ENCODE data around the gene ATF6B. TPM values are rescaled to one million over a fixed set of nuclear protein-coding genes. Genes with fewer than 3 reads are reported as not detected.
"Not testable (repeated sequence)": the region's sequence is repeated elsewhere in the genome, so short reads cannot be mapped to it uniquely, and the experiment has no call there.

ATF6B gene
- total and polyA plus RNA-seq, 2 of the 8 experiments (the other 6 are each of a cell fraction or from before 2014, with no cell fraction given), result 38.1 to 42.2 TPM

DNA sequence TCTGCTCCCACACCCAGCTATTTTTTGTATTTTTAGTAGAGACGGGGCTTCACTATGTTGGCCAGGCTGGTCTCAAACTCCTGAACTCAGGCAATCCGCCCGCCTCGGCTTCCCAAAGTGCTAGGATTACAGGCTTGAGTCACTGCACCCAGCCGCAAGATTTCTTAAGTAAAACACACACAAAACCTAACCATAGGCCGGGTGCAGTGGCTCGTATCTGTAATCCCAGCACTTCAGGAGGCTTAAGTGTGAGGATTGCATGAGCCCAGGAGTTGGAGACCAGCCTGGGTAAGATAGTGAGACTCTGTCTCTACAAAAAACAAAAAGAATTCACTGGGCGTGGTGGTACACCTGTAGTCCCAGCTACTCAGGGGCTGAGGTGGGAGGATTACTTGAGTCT is 27.8 kb downstream of the ATF6B start:
- not testable (repeated sequence) for H4K20me1 ChIP-seq (replicated peaks in 1 of 2; ENCODE audit: control insufficient read depth in 1 of 2, insufficient read depth in 2 of 2, low read length in 2 of 2); H3K9ac ChIP-seq (replicated peaks in 1 of 4; ENCODE audit: extremely low read depth in 1 of 4, low read depth in 3 of 4, low read length in 3 of 4); H3K56ac ChIP-seq (replicated peaks; ENCODE audit: insufficient read length, low read depth, low read length); H3K79me1 ChIP-seq (ENCODE audit: low read depth, low read length); H3K27me3 ChIP-seq (replicated peaks in 1 of 4; ENCODE audit: control insufficient read depth in 3 of 4, extremely low read depth in 1 of 4, insufficient read depth in 3 of 4, low read length in 3 of 4); H3K23ac ChIP-seq (ENCODE audit: insufficient read length); DNase-seq (ENCODE audit: low read depth in 1 of 2, low spot score in 2 of 2); H2BK20ac ChIP-seq (ENCODE audit: low read length); H3K4me1 ChIP-seq (replicated peaks in 1 of 4; ENCODE audit: control insufficient read depth in 3 of 4, insufficient read depth in 4 of 4, low read length in 3 of 4); H3K4ac ChIP-seq (replicated peaks; ENCODE audit: insufficient read length, low read depth, low read length); H2BK15ac ChIP-seq (ENCODE audit: low read length); H3K27ac ChIP-seq (ENCODE audit: low read depth, low read length); H3K4me2 ChIP-seq (ENCODE audit: insufficient read depth in 1 of 2, low read depth in 2 of 2, low read length in 2 of 2); H2BK5ac ChIP-seq (ENCODE audit: low read depth, low read length); H2BK12ac ChIP-seq (ENCODE audit: low read depth, low read length); H2BK120ac ChIP-seq (replicated peaks; ENCODE audit: low read depth, low read length); FAIRE-seq; H2AFZ ChIP-seq (ENCODE audit: low read length); H3K23me2 ChIP-seq (ENCODE audit: low read depth, low read length); H4K91ac ChIP-seq (replicated peaks; ENCODE audit: insufficient read length, low read length); H3K79me2 ChIP-seq (ENCODE audit: control insufficient read depth in 1 of 2, insufficient read depth in 2 of 2, low read length in 2 of 2); H3K4me3 ChIP-seq (ENCODE audit: extremely low read depth in 1 of 4, insufficient read depth in 2 of 4, low read depth in 3 of 4, low read length in 4 of 4); H2AK5ac ChIP-seq (ENCODE audit: low read depth, low read length); H3K9me3 ChIP-seq (ENCODE audit: insufficient read depth in 2 of 2, low read depth in 1 of 2, low read length in 1 of 2); H3K18ac ChIP-seq (ENCODE audit: extremely low read depth, low read length); H4K5ac ChIP-seq (ENCODE audit: insufficient read length, low read depth, low read length); H3K36me3 ChIP-seq (ENCODE audit: control insufficient read depth in 2 of 4, insufficient read depth in 4 of 4, low read length in 3 of 4); H4K8ac ChIP-seq (ENCODE audit: extremely low read depth, insufficient read depth, low read length); H3K14ac ChIP-seq (ENCODE audit: insufficient read length)
- WGBS, 2 experiments (ENCODE audit: extremely low coverage in 1 of 2, insufficient coverage in 1 of 2, insufficient read length in 1 of 2, insufficient replicate concordance in 2 of 2, low coverage in 1 of 2, low lambda C conversion rate in 2 of 2, missing lambda C conversion rate in 1 of 2), result 89% methylated on average over 8 of the region's 8 CpGs; no CpG with 5 or more reads in 1 of the 2 experiments
- ChIA-PET CTCF (ENCODE audit: partially characterized antibody) (interaction anchor here (1.2 to 9.3 kb wide), 3 partner anchors 11 to 18 kb away, joined by 3 to 63 read pairs (median 20); no protein-coding TSS in a partner anchor), POLR2A (ENCODE audit: partially characterized antibody) (interaction anchor here (0.6 to 3.0 kb wide), 3 partner anchors 10 to 192 kb away, joined by 3 to 16 read pairs (median 5); partner anchors contain the start of genes PBX2 and TNXB)

All from H1 (cell line).